Measurements from ENCODE around the gene C19orf47.

DNA sequence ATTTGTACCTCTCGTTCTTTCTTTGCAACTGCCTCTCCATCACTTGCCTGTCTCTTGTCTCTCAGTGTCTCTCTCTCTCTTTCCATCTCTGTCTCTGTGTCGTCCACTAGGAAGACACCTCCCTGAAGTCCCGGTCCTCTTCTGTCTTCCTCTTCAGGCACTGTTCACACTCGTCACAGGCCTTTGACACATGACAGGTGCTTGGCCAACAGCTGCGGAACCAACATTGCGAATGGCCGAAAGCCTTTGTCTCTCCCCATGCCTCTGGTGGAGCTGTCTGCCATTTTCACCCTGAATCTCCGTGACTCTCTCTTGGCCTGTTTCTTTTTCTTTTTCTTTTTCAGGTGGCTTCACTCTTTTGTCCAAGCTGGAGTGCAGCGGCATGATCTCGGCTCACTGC, 39.0 kb upstream of the C19orf47 start:
- TF ChIP-seq POLR2A (IDR thresholded peaks at IDR 0.05) (no peak), POLR2AphosphoS5 (IDR thresholded peaks at IDR 0.05) (no peak)
- TF ChIP-seq, protein P1, sequence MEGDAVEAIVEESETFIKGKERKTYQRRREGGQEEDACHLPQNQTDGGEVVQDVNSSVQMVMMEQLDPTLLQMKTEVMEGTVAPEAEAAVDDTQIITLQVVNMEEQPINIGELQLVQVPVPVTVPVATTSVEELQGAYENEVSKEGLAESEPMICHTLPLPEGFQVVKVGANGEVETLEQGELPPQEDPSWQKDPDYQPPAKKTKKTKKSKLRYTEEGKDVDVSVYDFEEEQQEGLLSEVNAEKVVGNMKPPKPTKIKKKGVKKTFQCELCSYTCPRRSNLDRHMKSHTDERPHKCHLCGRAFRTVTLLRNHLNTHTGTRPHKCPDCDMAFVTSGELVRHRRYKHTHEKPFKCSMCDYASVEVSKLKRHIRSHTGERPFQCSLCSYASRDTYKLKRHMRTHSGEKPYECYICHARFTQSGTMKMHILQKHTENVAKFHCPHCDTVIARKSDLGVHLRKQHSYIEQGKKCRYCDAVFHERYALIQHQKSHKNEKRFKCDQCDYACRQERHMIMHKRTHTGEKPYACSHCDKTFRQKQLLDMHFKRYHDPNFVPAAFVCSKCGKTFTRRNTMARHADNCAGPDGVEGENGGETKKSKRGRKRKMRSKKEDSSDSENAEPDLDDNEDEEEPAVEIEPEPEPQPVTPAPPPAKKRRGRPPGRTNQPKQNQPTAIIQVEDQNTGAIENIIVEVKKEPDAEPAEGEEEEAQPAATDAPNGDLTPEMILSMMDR (IDR thresholded peaks at IDR 0.05): no peak
